HG03571 (cell line): Measurements from ENCODE around the gene SMARCA4.
"Not testable (repeated sequence)": the region's sequence is repeated elsewhere in the genome, so short reads cannot be mapped to it uniquely, and the experiment has no call there.

ENCODE experiments used
- ATAC-seq: cut with Tn5 transposase; IDR thresholded peaks from one replicate; pipeline ENCODE4 v1.9.1; 2021; ENCODE audit not compliant: unreplicated experiment

SMARCA4 gene

GRCh38 chr19:10928563-10929401 is 32.0 kb upstream of the SMARCA4 start, which contains the start of the genes TIMM29 and YIPF2:
TIMM29 (plus strand) TSS chr19:10928811; CDS start chr19:10928823, 12 bp downstream.
YIPF2 (minus strand) TSS chr19:10928639; CDS start chr19:10928410, 229 bp downstream.
- peak; percentile 51 for ATAC-seq

GRCh38 chr19:10929402-10929794 is 31.4 kb upstream of the SMARCA4 start:
- no peak for ATAC-seq

- no peak for ATAC-seq
Observed at GRCh38 chr19:10935371-10936059, 25.3 kb upstream of the SMARCA4 start.

- no peak for ATAC-seq
Observed at GRCh38 chr19:10936661-10937084, 24.2 kb upstream of the SMARCA4 start.

- ATAC-seq, result not testable (repeated sequence)
Observed at GRCh38 chr19:10941649-10942048, 19.2 kb upstream of the SMARCA4 start.

GRCh38 chr19:10943412-10943811 is 17.4 kb upstream of the SMARCA4 start:
- ATAC-seq, result not testable (repeated sequence)

GRCh38 chr19:10945264-10945663 is 15.6 kb upstream of the SMARCA4 start:
- no peak for ATAC-seq

- no peak for ATAC-seq
Observed at GRCh38 chr19:10946958-10947657, 13.7 kb upstream of the SMARCA4 start.

- no peak for ATAC-seq
Observed at GRCh38 chr19:10952809-10953208, 8.0 kb upstream of the SMARCA4 start.

- ATAC-seq, result not testable (repeated sequence)
Observed at GRCh38 chr19:10959277-10959968, 1.4 kb upstream of the SMARCA4 start.

GRCh38 chr19:10961073-10961860 is 437 bp downstream of the SMARCA4 start:
- peak; percentile 27 for ATAC-seq

- ATAC-seq, result no peak
Observed at GRCh38 chr19:10962863-10963262, 2.0 kb downstream of the SMARCA4 start.

GRCh38 chr19:10963865-10964264 is 3.0 kb downstream of the SMARCA4 start:
- ATAC-seq, result no peak

GRCh38 chr19:10964903-10965302 is 4.1 kb downstream of the SMARCA4 start:
- no peak for ATAC-seq

- no peak for ATAC-seq
Observed at GRCh38 chr19:10965398-10965797, 4.6 kb downstream of the SMARCA4 start.

- ATAC-seq, result no peak
Observed at GRCh38 chr19:10966809-10967208, 6.0 kb downstream of the SMARCA4 start.

- no peak for ATAC-seq
Observed at GRCh38 chr19:10968527-10969135, 7.8 kb downstream of the SMARCA4 start.

- ATAC-seq, result no peak
Observed at GRCh38 chr19:10971107-10971726, 10.4 kb downstream of the SMARCA4 start.
